Measurements from ENCODE around the gene TNFAIP3. TPM values are rescaled to one million over a fixed set of nuclear protein-coding genes. Genes with fewer than 3 reads are reported as not detected.

Gene TNFAIP3
- total RNA-seq, 1 donor from 2014 or later: 16.8 TPM

GRCh38 chr6:137845460-137845859 lies 21.6 kb upstream of the TNFAIP3 start:
- no peaks in the 10 kb centered on the region for H3K9me3 ChIP-seq (ENCODE audit: insufficient read depth, low read depth, low read length)
- H3K4me1 Mint-ChIP-seq (ENCODE audit: low read depth, unreplicated experiment): peaks cover 6% of the 10 kb centered on the region
- no peaks in the 10 kb centered on the region for H4K20me1 ChIP-seq (ENCODE audit: insufficient read depth, low read length)
- H3K4me1 ChIP-seq (ENCODE audit: insufficient read depth, low read length): peaks cover 4% of the 10 kb centered on the region
- no peaks in the 10 kb centered on the region for H3K36me3 ChIP-seq (ENCODE audit: insufficient read depth, low read length)
- no peaks in the 10 kb centered on the region for H3K9me3 Mint-ChIP-seq (ENCODE audit: unreplicated experiment)
- no peaks in the 10 kb centered on the region for H3K79me2 ChIP-seq (ENCODE audit: insufficient read depth, low read length)
- H3K4me3 ChIP-seq (ENCODE audit: insufficient read depth, low read depth, low read length): no peak overlapping the region
- H3K4me3 Mint-ChIP-seq (ENCODE audit: unreplicated experiment): no peak overlapping the region
- H3K27ac ChIP-seq (ENCODE audit: low read depth, low read length): no peak overlapping the region
- no peaks in the 10 kb centered on the region for H3K36me3 Mint-ChIP-seq (ENCODE audit: low read depth, unreplicated experiment)
- H3K27me3 ChIP-seq (ENCODE audit: insufficient read depth, low read length): no peaks in the 10 kb centered on the region
- no peaks in the 10 kb centered on the region for H3K27me3 Mint-ChIP-seq (ENCODE audit: low read depth, unreplicated experiment)
- no peak for TF ChIP-seq EZH2 (IDR thresholded peaks at IDR 0.05; ENCODE audit: insufficient read depth, low read length)
- TF ChIP-seq CTCF (IDR thresholded peaks at IDR 0.05; ENCODE audit: insufficient read depth, low read depth, low read length): no peak
- no peak for FAIRE-seq
- no peak overlapping the region for H2AFZ ChIP-seq (ENCODE audit: low read depth, low read length)
- H3K27ac Mint-ChIP-seq (ENCODE audit: unreplicated experiment): no peak overlapping the region
- no peak for DNase-seq (ENCODE audit: low read depth)
- H3K4me2 ChIP-seq (ENCODE audit: low read length): no peak overlapping the region
- no peak overlapping the region for H3K9ac ChIP-seq (ENCODE audit: low read length)

GRCh38 chr6:137846274-137846673 lies 20.8 kb upstream of the TNFAIP3 start:
- no peak for DNase-seq (ENCODE audit: low read depth)
- H2AFZ ChIP-seq (ENCODE audit: low read depth, low read length): no peak overlapping the region

More at GRCh38 chr6:137846274-137846673, 20.8 kb upstream of the TNFAIP3 start:
- Histone ChIP-seq H4K20me1 (ENCODE audit: insufficient read depth, low read length) (no peaks in the 10 kb centered on the region), H3K9me3 (ENCODE audit: insufficient read depth, low read depth, low read length) (no peaks in the 10 kb centered on the region), H3K27me3 (ENCODE audit: insufficient read depth, low read length) (no peaks in the 10 kb centered on the region), H3K36me3 (ENCODE audit: insufficient read depth, low read length) (no peaks in the 10 kb centered on the region), H3K4me3 (ENCODE audit: insufficient read depth, low read depth, low read length) (no peak overlapping the region), H3K4me2 (ENCODE audit: low read length) (no peak overlapping the region), H3K79me2 (ENCODE audit: insufficient read depth, low read length) (no peaks in the 10 kb centered on the region), H3K9ac (ENCODE audit: low read length) (no peak overlapping the region), H3K4me1 (ENCODE audit: insufficient read depth, low read length) (peaks cover 4% of the 10 kb centered on the region), H3K27ac (ENCODE audit: low read depth, low read length) (no peak overlapping the region)
- H3K36me3 Mint-ChIP-seq (ENCODE audit: low read depth, unreplicated experiment): no peaks in the 10 kb centered on the region
- no peaks in the 10 kb centered on the region for H3K9me3 Mint-ChIP-seq (ENCODE audit: unreplicated experiment)
- H3K27me3 Mint-ChIP-seq (ENCODE audit: low read depth, unreplicated experiment): no peaks in the 10 kb centered on the region
- H3K4me3 Mint-ChIP-seq (ENCODE audit: unreplicated experiment): no peak overlapping the region
- TF ChIP-seq CTCF (IDR thresholded peaks at IDR 0.05; ENCODE audit: insufficient read depth, low read depth, low read length): no peak
- TF ChIP-seq EZH2 (IDR thresholded peaks at IDR 0.05; ENCODE audit: insufficient read depth, low read length): no peak
- FAIRE-seq: no peak
- H3K4me1 Mint-ChIP-seq (ENCODE audit: low read depth, unreplicated experiment): peaks cover 6% of the 10 kb centered on the region
- H3K27ac Mint-ChIP-seq (ENCODE audit: unreplicated experiment): no peak overlapping the region

All from astrocyte (in vitro differentiated cells and primary cell).